ENCODE measurements around the gene TREX2.

TREX2 gene

DNA sequence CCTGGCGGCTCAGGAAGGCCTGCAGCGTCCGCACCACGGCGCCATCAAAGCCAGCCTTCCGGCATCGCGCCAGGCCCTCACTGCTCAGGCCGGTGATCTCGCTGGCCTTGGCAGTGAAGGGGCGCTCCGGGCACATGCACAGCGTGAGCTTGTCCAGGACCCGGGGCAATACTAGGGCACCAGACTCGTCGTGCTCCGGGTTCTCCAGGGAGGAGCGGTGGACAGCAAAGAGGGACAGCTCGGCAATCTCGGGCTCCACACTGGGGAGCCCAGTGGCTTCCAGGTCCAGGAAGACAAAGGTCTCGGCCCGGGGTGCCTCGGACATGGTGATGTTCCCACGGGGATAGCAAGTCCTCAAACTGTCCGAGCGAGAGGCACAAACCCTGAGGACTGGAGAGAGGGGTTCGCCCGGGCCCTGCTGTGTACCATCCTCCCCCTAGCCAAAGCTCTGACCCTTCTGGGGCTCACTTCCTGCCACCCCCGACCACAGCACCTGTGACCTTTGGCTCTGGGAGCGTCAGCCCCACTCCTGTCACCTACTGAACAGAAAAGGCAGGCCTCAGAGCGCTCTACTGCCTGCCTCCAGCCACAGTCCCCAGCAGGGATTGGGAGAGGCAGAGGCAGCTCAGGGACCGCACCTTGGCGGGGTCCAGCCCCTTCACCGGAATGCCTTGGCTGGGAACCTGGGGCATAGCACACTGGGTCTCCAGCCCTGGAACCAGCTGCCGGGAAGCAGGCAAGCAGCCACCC is 575 bp downstream of the TREX2 start:
- no peak for DNase-seq (ENCODE audit: low read depth)
- TF ChIP-seq, protein P1, sequence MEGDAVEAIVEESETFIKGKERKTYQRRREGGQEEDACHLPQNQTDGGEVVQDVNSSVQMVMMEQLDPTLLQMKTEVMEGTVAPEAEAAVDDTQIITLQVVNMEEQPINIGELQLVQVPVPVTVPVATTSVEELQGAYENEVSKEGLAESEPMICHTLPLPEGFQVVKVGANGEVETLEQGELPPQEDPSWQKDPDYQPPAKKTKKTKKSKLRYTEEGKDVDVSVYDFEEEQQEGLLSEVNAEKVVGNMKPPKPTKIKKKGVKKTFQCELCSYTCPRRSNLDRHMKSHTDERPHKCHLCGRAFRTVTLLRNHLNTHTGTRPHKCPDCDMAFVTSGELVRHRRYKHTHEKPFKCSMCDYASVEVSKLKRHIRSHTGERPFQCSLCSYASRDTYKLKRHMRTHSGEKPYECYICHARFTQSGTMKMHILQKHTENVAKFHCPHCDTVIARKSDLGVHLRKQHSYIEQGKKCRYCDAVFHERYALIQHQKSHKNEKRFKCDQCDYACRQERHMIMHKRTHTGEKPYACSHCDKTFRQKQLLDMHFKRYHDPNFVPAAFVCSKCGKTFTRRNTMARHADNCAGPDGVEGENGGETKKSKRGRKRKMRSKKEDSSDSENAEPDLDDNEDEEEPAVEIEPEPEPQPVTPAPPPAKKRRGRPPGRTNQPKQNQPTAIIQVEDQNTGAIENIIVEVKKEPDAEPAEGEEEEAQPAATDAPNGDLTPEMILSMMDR (IDR thresholded peaks at IDR 0.05; ENCODE audit: insufficient read depth, low read depth, low read length, missing control alignments) = no peak
- H3K4me3 ChIP-seq (ENCODE audit: low read depth, low read length) = no peak overlapping the region

DNA sequence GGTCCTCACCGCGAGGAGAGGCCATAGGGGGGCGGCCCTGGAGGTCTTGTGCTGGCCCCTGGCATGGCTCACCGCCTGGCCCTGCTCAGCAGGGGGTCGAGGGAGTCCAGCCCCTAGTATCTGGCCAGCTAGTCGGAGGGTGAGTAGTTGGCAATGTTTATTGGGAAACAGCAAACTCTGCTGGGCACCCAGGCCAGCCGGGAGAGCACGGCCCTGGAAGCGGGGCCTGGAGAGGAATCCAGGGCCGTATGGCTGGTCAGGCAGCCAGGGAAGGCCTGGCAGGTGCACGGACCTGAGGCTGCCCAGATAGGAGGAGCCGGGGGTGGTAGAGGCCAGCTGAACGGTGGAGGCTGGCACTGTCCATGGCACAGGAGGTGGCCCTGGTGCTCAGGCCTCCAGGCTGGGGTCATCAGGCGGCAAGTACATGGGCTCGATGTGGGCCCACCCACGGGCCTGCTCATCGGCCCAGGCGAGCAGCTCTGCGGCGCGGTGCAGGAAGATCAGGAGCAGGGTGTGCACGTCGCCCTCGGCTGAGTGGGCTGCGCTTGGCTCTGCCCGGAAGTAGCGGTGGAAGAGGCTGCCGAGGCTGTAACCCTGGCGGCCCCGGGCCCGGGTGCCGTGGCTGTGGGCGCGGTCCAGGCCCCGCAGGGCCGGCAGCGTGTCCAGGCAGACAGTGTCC is 1.4 kb downstream of the TREX2 start:
- no peak overlapping the region for H3K4me3 ChIP-seq (ENCODE audit: low read depth, low read length)
- no peak for DNase-seq (ENCODE audit: low read depth)
- TF ChIP-seq, protein P1 (IDR thresholded peaks at IDR 0.05; ENCODE audit: insufficient read depth, low read depth, low read length, missing control alignments) = no peak

DNA sequence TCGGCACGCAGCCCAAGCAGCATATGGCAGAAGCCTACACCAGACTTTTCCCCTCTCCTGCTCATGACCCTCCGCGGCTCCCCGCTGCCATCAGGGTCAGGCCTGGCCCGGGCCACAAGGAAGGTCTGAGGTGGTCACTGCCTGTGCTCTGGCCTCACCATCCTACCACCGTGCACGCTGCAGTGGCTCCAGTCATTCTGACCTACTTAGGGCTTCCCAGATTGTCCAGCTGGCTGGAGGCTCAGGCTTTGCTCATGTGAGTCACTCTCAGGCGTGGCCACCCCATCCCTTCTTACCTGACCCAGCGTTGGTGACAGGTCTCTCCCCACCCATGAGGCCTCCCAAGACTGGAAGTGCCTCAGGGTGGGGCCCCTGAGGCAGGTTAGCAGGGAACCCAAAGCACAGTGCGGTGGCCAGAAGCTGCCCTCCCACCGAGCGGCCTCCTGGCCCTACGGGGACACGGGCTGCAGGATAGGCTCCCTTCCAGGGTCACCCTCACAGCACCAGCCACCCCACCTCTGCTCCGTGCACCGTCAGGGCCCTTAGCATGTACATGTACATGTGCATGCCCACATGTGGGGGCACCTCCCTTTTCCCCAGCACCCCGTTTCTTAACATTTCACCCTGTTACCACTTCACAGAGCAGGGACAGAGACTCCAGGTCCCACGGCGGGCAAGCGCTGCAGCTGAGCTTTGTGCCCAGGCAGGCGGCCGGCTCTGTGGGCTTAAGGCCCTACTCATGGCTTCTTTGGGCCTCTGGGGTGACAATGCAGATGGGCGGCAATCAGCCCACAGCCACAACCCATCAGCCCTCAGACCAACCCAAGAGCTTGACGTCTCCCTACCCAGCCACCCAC is 2.2 kb downstream of the TREX2 start:
- TF ChIP-seq, protein P1 (IDR thresholded peaks at IDR 0.05; ENCODE audit: insufficient read depth, low read depth, low read length, missing control alignments) = no peak
- H3K4me3 ChIP-seq (ENCODE audit: low read depth, low read length) = no peak overlapping the region
- DNase-seq (ENCODE audit: low read depth) = no peak

DNA sequence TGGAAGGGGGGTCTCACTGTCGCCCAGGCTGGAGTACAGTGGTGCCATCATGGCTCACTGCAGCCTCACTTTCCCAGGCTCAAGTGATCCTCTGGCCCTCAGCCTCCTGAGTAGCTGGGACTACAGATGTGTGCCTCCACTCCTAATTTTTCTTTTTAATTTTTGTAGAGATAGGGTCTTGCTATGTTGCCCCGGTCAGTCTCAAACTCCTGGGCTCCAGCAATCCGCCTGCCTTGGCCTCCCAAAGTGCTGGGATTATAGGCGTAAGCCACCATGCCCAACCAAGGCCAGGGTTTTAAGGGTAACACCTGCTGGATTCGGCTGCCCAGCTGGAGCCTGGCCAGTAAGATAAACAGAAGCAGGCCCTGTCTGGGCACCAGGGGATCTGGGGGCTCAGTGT is 3.4 kb downstream of the TREX2 start:
- DNase-seq (ENCODE audit: low read depth) = no peak
- TF ChIP-seq, protein P1 (IDR thresholded peaks at IDR 0.05; ENCODE audit: insufficient read depth, low read depth, low read length, missing control alignments) = no peak
- no peak overlapping the region for H3K4me3 ChIP-seq (ENCODE audit: low read depth, low read length)

DNA sequence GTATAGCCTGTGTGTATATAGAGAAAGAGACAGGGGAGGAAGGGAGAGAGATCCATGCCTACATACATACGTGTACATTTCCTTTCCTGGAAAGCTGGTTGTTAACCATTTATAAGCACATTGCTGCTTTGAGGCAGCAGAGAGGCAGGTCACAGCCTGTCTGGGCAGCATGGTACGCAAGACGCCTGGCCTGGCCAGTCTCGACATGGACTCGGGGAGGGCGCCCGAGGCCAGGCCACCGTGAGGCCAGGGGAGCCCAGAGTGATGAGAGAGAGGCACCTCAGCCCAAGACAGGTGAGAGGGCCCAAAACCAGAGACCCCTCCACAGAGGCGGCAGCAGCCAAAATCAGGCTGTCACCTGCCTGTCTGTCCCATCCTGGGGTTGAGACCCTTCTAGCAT is 3.9 kb downstream of the TREX2 start:
- DNase-seq (ENCODE audit: low read depth) = no peak
- no peak overlapping the region for H3K4me3 ChIP-seq (ENCODE audit: low read depth, low read length)
- TF ChIP-seq, protein P1 (IDR thresholded peaks at IDR 0.05; ENCODE audit: insufficient read depth, low read depth, low read length, missing control alignments) = no peak

DNA sequence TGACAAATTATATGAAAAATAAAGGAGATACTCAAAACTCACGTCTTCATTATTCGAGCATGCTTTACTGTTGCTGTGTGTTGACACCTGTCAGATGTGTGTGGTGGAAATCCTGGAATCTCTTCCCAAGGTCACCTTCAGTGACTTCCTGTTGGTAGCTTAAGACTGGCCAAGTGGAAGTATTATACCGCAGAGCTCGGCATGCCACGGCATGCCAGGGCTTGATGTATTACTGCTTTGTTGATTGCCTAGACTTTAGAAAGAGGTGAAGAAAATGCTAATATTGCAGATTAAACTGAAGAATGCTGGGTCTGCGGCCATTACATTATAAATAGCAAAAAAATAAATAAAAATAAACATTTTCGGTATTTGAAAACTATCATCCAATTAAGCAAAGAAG is 4.6 kb downstream of the TREX2 start:
- no peak for DNase-seq (ENCODE audit: low read depth)
- H3K4me3 ChIP-seq (ENCODE audit: low read depth, low read length) = no peak overlapping the region
- TF ChIP-seq, protein P1 (IDR thresholded peaks at IDR 0.05; ENCODE audit: insufficient read depth, low read depth, low read length, missing control alignments) = no peak
